ENCODE measurements around the gene FAM174C.

FAM174C gene

DNA sequence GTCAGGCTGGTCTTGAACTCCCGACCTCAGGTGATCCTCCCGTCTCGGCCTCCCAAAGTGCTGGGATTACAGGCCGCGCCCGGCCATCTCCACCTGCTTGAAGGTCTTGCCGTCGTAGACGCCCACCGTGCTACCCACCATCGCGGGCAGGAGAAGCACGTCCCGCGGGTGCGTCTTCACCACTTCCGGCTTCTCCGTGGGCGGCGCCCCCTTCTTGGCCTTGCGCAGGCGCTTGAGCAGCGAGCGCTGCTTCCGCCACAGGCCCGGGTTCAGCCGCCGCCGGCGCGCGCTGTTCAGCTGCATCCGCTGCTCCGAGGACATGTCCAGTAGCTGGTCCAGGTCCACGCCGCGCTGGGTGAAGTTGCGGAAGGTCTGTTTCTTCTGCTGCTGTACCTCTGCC is 32.0 kb downstream of the FAM174C start:
- H3K27ac ChIP-seq, result no peak overlapping the region
- TF ChIP-seq, protein P1, sequence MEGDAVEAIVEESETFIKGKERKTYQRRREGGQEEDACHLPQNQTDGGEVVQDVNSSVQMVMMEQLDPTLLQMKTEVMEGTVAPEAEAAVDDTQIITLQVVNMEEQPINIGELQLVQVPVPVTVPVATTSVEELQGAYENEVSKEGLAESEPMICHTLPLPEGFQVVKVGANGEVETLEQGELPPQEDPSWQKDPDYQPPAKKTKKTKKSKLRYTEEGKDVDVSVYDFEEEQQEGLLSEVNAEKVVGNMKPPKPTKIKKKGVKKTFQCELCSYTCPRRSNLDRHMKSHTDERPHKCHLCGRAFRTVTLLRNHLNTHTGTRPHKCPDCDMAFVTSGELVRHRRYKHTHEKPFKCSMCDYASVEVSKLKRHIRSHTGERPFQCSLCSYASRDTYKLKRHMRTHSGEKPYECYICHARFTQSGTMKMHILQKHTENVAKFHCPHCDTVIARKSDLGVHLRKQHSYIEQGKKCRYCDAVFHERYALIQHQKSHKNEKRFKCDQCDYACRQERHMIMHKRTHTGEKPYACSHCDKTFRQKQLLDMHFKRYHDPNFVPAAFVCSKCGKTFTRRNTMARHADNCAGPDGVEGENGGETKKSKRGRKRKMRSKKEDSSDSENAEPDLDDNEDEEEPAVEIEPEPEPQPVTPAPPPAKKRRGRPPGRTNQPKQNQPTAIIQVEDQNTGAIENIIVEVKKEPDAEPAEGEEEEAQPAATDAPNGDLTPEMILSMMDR (conservative IDR thresholded peaks at IDR 0.05), result no peak

DNA sequence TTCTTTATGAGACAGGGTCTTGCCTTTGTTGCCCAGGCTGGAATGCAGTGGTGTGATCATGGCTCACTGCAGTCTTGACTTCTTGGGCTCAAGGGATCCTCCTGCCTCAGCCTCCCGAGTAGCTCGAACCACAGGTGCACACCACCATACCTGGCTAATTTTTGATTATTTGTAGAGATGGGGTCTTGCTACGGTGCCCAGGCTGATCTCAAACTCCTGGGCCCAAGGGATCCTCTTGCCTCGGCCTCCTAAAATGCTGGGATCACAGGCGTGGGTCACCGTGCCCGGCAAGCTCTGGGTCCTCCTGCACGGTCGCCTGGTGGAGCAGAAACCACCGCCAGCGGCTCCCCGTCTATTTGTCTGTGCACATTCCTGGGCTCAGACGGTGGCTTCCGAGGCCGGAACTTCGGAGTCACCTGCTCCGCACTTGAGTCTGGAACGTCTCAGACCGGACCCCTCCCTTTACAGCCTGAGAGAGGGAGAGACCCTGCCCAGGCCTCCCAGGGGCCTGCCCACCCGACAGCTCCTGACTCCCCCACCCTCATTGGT is 32.5 kb downstream of the FAM174C start:
- H3K27ac ChIP-seq, result no peak overlapping the region
- TF ChIP-seq, protein P1 (conservative IDR thresholded peaks at IDR 0.05), result no peak

DNA sequence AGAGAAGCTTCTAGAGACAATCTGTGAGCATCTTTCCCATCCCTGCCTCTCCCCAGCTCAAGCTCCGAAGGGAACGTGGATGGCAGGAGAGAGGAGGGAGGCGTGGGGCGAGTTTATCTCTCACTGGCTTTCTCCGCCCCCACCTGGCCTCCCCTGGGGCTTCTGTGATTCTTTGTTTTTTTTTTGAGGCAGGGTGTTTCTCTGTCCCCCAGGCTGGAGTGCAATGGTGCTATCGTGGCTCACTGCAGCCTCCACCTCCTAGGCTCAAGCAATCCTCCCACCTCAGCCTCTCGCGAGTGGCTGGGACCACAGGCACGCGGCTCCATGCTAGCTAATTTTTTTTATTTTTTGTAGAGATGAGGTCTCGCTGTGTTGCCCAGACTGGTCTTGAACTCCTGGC is 33.4 kb downstream of the FAM174C start:
- H3K27ac ChIP-seq, result no peak overlapping the region
- TF ChIP-seq, protein P1 (conservative IDR thresholded peaks at IDR 0.05), result no peak

DNA sequence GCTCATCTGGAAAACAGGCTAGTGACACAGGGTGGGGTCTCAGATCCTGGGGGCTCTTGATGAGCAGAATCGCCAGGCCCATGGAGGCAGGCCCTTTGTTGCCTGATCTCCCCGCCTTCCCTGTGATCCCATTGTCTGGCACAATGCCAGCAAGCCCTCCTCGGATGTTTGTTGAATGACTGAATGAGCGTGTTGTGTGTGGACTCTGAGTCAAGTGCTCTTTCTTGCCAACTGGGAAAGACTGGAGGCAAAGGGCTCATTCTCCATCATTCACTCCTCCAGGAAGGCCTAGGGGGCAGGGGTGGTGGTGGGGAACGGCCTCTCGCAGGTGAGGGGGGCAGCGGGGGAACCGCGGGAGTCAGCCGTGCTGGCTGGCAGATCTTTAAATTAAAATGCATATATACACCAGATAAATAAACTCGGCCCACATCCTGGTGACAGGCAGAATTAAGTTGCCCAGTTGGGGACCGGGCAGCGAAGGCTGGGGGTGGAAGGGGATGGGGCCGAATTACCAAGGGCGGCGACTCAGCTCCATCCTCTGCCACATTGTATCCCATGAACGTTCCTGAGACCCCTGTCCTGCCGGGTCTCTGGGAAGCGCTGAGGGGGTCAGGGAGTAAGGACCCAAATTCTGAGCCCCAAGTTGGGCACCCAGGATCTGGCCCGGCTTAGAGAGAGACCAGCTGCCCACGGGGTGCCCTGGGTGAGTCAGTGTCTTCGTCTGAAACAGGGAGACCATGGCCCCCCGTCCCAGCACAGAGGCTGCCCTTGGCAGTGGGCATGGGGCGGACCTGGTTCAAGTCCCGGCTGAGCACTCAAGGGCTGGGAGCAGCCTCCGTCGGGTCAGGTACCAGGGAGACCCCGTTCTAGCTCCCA is 34.9 kb downstream of the FAM174C start:
- TF ChIP-seq, protein P1 (conservative IDR thresholded peaks at IDR 0.05), result no peak
- H3K27ac ChIP-seq, result no peak overlapping the region

DNA sequence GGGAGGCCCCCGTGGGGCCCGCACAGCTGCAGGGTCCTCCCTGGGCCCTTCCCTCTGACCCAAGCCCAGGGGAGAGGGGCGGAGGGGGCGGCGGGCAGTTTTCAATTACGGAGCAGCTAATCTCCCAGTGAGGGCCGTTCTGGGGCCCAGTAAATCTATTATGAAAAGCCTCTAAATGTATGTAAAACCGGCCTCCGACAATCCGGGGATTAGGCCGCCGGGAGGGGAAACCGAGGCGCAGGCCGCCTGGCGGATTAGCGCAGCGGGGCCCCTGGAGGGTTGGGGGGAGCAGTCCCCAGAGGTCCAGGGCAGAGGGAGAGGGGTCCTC is 35.5 kb downstream of the FAM174C start:
- H3K27ac ChIP-seq, result no peak overlapping the region
- TF ChIP-seq, protein P1 (conservative IDR thresholded peaks at IDR 0.05), result no peak

DNA sequence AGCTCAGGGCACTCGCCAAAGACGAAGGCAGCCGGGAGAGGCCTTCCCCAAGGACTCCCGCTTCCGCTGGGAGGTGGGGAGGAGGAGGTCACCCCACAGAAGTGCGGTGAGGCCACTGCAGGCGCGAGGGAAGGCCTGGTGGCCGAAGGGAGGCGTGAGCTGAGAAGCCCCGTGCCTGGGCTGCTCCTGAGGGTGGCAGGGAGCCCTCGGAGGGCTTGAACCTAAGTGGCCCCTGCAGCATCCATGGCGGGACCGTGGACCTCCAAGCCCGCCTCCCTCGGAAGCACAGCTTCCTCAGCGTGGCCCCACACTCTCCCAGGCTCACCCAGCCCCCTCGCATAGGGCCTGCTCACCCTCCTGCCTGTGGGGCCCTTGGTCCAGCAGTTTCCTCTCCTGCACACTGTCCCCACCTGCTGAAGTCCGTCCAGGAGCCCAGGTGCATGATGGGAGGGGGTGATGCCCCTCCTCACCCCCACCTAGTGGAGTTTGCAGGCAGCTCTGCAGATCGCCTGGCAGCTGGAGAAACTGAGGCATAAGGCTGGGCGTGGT is 36.3 kb downstream of the FAM174C start:
- TF ChIP-seq, protein P1 (conservative IDR thresholded peaks at IDR 0.05), result no peak
- H3K27ac ChIP-seq, result no peak overlapping the region

DNA sequence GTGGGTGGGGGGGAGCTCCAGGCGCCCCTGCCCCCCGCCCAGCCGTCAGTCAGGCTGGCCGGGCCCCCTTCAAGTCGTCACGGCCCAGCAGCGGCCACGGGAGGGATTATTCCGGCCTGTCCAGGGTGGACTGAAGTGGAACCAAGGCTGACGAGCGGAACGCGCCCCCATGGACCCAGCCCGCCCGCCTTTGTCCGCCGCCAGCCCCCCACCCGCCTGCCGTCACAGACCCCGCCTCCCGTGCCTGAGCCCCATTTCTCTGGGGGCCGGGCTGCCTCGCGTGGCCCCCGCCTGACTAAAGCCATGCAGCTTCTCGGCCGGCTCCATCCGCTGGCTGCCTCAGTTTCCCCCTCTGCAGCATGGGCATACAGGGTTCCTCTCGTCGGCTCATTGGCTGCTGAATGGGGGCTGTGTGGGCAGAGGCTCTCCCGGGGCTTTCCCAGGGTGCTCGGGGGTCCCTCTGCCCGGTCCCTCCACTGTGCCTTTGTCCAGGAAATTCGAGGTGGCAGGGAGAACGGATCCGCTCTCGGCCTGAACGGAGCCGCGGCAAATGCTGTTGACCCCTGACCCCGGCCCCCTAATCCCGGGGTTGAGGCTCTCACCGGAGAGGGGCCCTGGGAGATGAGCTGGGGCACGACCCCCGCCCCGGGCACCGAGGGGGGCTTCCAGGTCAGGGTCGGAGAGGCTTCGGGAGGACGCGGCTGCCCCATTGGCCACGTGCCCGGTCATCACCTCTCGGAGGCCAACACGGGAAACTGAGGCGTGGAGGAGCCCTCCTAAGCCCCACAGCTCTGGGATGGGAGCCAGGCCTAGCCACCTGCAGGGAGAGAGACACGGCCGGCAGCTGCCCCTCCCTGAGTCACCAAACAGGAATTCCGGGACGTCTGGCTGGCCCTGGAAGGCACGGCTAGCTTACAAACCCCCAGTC is 37.7 kb downstream of the FAM174C start:
- H3K27ac ChIP-seq, result peak overlapping the region; percentile 5; the same call in 1 of the 2 replicates
- TF ChIP-seq, protein P1 (conservative IDR thresholded peaks at IDR 0.05), result no peak
